Globus pallidus (tissue), 1 donor: ENCODE results near the gene RNF225.
"Not testable (repeated sequence)": the region's sequence is repeated elsewhere in the genome, so short reads cannot be mapped to it uniquely, and the experiment has no call there.

ENCODE experiments used
- DNase-seq: peaks from one replicate; pipeline ENCODE4 v3.0.0-alpha.2; 2015; ENCODE audit warnings: low spot score

The RNF225 gene

DNA sequence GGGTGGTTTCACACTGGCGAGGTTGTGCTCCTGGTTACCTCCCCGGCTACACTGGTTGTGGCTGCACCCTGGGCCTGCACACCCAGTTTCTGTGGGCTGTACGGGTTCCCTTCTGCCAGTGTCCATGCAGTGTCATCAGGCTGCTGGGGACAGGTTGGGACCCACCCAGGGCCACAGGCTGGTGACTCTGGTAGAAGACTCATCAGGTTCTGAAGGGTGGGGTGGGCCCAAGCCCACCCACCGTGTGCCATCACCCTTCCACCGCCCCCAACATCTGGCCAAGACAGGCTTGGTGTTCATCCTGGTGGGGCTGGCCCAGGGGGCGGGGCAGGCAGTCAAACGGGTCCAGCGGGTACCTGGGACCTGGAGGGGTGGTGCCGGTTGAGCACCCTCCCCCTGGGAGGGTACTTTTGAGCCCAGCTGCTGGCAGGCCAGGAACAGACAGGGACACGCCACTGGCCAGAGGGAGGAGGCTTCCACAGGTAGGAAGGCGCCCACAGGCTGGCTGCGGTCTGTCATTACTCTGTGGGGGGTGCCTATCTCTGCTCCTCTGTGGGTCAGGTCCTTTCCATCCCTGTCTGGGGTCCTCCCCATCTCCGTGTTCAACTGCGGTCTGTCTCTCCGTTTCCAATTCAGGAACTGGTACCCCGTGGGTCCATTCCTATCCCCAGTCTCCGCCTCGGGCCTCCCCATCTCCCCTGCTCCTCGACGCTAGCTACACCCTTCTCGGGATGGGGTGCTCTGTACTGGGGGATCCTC, at the start of gene RNF225:
RNF225 (plus strand) TSS at position 437 of the 759 bp plus-strand sequence. CDS start 434 bp downstream, outside the sequence.
- DNase-seq = no peak

DNA sequence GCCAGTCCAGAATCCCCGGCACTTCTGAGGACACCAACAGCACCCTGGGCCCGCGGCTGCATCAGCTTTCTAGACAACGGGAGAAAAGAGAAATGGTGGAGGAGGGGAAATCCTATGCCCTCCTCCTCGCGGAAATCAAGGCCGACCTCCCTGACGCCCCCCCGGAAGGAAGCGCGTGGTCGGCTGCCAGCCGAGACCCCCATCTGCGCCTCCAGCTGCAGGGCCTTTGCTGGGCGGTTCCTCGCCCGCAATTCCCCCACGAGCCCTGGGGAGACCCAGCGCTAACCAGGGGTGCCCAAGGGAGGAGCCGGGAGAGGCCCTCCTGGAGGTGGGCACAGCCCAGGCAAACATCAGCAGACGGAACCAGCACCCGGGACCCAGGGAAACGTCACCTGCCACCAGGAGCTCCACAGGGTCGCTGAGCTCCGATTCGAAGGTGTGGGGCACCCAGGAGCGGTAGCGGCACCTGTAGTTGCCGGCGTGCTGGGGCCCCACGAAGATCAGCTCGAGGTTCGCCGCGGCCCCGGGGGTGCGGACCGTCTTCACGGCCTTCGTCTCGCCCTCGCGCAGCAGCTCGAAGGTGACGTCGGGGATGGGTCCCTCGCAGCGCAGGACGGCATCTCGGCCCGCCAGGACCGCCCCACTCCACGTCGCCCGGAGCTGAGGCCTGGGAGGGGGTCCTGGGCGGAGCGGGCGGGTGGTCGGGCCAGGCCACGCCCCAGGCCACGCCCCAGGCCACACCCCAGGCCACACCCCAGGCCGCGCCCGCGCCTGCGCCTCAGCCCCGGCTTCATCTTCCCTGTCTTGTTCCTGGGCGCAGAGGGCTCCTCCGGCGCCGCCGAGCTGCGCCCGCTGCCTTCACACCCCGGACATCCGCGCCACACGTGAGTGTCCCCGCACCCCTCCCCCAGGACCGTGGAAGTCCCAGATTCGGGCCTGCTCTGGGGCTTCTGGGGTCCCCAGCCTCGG, 48.2 kb upstream of the RNF225 start:
- DNase-seq = peak; percentile 80

- DNase-seq = not testable (repeated sequence)
These were observed 47.4 kb upstream of the RNF225 start for GRCh38 chr19:58348080-58348479.

GRCh38 chr19:58349590-58349989, 45.9 kb upstream of the RNF225 start:
- DNase-seq = no peak

DNA sequence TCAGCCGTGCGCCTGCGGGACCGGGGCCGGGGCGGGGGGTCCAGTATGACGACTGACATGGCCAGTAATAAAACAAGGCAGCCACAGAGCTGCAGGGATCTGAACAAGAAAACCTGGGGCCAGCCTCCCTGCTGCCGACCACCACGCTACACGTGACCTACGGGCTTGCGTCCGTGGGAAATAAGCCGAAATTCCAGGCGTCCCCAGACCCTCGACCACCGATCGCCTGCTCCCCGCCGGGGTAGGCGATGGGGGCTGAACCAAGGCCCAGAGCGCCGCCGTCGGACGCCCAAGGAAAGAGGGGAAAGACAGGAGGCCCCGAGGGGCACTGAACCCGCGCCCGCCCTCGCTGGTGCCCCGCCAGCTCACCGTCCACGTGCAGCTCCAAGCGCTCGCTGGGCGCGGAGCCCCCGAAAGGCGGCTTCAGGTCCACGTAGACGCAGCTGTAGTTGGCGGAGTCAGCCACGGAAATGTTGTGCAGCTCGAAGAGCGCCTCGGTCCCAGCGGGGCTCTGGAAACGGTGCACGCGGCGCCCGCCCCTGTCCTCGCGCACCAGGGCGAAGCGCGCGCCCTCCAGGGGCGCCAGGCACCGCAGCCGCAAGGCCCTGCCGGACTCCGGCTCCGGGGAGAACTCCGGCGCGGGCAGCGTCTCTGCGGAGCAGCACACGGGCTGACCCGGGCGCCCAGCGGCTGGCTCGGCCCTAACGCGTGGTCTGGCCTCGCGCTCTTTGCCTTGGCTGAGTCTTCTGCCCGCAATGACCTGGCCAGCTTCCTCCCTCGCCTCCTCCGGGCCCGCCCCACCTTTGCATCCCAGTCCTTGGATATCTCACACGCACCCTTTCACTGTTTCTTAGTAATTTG, 45.2 kb upstream of the RNF225 start:
- DNase-seq = no peak

- no peak for DNase-seq
These were observed 44.4 kb upstream of the RNF225 start for GRCh38 chr19:58350871-58351557.

DNA sequence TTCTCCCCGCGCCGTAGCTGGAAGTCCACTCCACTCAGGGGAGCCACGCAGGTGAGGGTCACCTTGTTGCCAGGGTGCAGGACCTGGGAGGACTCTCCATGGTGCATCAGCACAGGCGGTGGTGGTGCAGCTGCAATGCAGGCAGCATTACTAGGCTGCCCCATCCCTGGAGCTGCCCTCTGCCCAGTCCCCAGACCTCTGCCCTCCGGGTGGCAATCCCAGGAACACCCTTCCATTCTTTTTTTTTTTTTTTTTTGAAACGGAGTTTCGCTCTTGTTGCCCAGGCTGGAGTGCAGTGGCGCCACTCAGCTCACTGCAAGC, 43.9 kb upstream of the RNF225 start:
- DNase-seq = no peak

GRCh38 chr19:58351990-58352755, 43.3 kb upstream of the RNF225 start:
- DNase-seq = no peak

GRCh38 chr19:58352760-58353671, 42.4 kb upstream of the RNF225 start, which contains the start of gene A1BG:
TSS of gene A1BG (minus strand) at chr19:58353492. CDS start at chr19:58353437, 55 bp downstream.
- DNase-seq = no peak

DNA sequence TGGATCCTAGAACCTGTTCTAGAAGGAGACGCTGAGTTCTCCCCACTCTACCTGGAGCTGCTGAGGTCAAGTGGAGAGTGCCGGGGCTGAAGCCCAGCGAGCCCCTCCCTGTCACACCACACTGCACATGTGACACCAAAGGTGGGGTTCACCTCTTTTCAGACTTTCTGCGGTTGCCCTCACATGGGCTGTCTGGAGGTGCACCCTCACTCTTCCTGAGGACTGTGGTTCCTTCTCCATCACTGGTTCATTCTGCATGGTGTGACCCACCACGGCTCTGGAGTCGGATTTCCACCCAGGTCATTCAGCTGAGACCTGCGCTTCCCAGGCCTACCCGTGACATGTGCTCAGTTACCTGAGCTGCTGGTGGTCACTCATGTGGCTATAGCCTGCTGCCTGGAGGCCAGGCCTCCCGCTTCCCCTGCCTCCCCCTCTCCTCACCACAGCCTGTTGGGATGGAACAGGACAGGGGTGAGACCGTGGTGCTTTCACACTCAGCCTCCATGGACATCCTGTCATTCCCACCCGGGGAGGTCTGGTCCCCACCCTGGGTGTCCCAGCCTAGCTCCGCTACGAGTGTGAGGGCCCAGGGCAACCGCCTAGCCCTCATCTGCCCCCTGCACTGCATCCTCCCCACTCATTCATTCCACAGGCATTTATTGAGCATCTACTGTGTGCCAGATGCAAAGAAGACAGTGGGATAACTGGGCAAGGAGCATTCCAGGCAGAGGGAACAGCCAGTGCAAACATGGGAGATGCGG, 41.6 kb upstream of the RNF225 start:
- no peak for DNase-seq

DNA sequence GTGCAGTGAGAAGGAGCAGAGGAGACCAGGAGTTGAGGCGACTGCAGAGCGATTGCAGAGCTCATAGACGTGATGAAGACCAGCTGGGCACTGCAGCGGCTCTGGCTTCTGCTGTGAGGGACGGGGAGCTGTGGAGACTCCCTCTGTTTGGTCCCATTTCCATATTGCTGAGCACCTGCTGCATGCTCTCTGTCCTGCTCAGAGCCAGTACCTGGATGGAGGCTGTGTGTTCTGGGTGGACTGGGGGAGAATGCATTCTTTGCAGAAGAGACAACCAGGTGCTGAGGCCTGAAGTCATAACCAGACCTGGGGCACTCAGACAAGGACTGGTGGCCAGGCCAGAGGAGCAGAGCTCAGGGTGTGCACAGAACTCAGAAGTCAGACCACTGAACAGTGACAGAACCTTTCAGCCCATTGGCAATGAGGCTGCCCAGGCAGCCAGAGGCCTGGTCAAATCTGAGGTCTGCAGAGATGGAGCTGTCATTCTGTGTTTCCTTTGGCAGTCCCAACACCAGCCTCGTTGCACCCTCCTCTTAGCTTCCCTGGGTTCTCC, 40.9 kb upstream of the RNF225 start:
- DNase-seq = no peak

DNA sequence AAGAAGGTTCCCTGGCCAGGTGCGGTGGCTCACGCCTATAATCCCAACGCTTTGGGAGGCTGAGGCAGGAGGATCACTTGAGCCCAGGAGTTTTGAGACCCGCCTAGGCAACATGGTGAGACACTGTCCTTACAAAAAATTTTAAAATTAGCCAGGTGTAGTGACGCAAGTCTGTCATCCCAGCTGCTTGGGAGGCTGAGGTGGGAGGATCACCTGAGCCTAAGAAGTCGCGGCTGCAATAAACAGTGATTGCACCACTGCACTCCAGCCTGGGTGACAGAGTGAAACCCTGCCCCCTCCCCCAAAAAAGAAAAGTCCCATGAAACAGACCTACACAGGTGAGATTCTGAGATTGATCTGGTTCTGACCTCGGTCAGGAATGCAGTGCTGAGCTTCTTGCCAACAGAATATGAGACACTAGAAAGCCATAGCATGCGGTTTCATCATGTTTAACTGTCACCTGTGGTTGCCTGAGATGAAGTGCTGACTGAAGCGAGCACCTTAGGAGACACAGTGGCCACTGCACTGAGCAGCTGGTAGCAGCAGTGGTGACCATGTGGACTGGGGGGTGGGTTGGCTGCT, 40.1 kb upstream of the RNF225 start:
- no peak for DNase-seq

DNA sequence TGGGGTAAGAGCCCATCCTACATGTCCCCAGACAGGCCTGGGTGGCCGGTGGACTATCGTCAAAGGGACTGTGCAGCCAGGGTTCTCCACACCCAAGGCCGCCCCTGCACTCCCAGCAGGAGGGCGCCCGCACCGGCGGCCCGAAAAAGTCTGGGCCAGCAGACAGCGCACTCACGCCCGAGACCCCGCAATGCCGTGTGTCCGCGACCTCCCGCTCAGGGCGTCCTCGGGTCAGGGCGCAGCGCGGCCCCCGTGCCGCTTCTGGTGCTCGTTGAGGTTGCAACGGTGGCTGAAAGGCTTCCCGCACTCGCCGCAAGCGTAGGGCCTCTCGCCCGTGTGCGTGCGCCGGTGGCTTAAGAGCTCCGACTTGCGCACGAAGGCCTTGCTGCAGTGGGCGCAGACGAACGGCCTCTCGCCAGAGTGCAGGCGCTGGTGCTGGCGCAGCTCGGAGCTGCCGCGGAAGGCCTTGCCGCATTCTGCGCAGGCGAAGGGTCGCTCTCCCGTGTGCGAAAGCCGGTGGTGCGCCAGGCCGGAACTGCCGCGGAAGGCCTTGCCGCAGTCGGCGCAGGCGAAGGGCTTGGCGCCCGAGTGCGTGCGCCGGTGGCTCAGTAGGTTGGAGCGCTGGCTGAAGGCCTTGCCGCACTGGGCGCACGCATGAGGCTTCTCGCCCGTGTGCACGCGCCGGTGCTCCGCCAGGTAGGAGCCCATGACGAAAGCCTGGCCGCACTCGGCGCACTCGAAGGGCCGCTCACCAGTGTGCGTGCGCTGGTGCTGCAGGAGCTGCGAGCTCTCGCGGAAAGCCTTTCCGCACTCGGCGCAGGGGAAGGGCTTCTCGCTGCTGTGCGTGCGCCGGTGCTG, 39.3 kb upstream of the RNF225 start:
- DNase-seq = no peak

- no peak for DNase-seq
These were observed 38.5 kb upstream of the RNF225 start for GRCh38 chr19:58356766-58357480.

DNA sequence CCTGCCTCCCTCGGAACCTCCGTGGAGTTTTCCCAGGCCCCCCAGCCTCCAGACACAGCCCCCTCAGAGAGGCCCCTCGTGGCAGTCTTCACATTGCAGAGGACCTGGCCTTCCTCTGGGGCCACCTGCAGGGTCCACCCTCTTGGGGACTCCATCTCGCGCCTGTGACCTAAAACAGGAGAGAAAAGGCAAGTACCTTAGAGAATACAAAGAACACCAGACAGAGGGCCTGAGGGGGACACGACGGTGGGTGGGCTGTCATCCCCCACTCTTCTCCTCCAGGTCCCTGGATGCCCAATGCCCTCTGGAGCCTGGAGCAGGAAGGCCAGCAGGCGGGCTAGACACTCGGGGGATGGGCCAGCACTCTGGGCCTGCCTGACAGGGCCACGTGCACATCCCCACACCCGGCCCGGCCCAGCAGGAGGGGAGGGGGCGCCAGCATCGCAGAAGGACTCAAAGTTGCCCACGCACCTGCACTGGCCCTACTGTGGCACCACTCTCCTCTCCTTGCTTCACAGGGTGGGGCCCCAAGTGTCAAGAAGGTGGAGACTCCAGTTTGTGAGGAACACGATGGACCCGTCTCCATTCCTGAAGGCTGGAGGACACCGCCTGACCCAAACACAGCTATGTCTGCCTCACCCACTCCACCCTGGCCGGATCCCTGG, 37.8 kb upstream of the RNF225 start:
- no peak for DNase-seq

- DNase-seq = no peak
These were observed 33.6 kb upstream of the RNF225 start for GRCh38 chr19:58361900-58362271.
